GM21423 (cell line): ENCODE measurements around the gene CHST10.
"Not testable (repeated sequence)": the region's sequence is repeated elsewhere in the genome, so short reads cannot be mapped to it uniquely, and the experiment has no call there.

Experiments
- ATAC-seq: cut with Tn5 transposase; IDR thresholded peaks from one replicate; pipeline ENCODE4 v1.9.1; 2021; ENCODE audit warnings: mild to moderate bottlenecking, moderate library complexity; ENCODE audit not compliant: unreplicated experiment

CHST10 gene

DNA sequence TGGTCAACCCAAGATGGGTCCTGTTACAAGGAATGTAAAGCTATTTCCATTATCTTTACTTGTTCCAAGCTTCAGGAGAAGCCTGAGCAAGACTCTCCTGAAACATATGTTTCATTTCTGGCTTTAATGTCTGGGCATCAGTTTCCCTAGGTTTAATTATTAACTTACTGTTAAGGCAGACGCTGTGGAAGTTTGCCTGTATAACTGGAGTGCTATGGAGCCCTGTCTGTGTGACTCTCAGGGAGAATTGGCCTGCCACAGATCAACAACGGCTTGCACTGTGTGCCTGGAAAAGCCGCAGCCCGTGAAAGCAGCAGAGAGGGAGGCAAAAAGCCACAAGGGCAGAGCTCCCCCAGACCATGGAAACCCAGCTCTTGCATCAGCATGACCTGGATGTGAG is 73.0 kb downstream of the CHST10 start:
- ATAC-seq, result no peak

DNA sequence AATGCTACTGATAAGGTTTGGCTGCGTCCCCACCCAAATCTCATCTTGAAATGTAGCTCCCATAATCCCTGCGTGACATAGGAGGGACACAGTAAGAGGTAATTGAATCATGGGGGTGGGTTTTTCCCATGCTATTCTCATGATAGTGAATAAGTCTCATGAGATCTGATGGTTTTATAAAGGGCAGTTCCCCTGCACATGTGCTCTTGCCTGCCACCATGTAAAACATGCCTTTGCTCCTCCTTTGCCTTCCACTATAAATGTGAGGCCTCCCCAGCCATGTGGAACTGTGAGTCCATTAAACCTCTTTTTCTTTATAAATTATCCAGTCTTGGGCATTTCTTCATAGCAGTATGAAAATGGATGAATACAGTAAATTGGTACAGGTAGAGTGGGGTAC is 75.0 kb downstream of the CHST10 start:
- not testable (repeated sequence) for ATAC-seq
